Esophagus squamous epithelium (tissue), 5 donors: ENCODE results near the gene EXOC6. TPM values are rescaled to one million over a fixed set of nuclear protein-coding genes. Genes with fewer than 3 reads are reported as not detected.

ENCODE experiments used
- DNase-seq: peaks from one replicate; lab custom pipeline; 2025; lab: John Stamatoyannopoulos, UW
- H3K27ac ChIP-seq, 4 donors: fragments of 200-600 bp; sonication (generic); one replicate each; pipeline ENCODE4 v1.5.1; 2016 to 2019; ENCODE audit warnings: mild to moderate bottlenecking in 1 of 4
- H3K27me3 ChIP-seq, 4 donors: fragments of 200-600 bp; sonication (generic); 1 replicate in 3 of 4; 2 replicates in 1 of 4; pipeline versions ENCODE4 v1.5.1 to v1.6.0; 2017 to 2021; ENCODE audit warnings: antibody characterized with exemption in 1 of 4
- H3K36me3 ChIP-seq, 3 donors: fragments of 200-600 bp; sonication (generic); one replicate each; pipeline ENCODE4 v1.5.1; 2016 to 2019
- H3K4me1 ChIP-seq, 3 donors: fragments of 200-600 bp; sonication (generic); one replicate each; pipeline ENCODE4 v1.5.1; 2017 to 2019
- H3K4me3 ChIP-seq, 4 donors: fragments of 200-600 bp; sonication (generic); 1 replicate in 3 of 4; 2 replicates in 1 of 4; pipeline ENCODE4 v1.5.1; 2016 to 2019; ENCODE audit warnings: mild to moderate bottlenecking in 2 of 4, moderate library complexity in 1 of 4
- H3K9me3 ChIP-seq, 3 donors: fragments of 200-600 bp; sonication (generic); one replicate each; pipeline ENCODE4 v1.5.1; 2016 to 2019
- CTCF ChIP-seq, 6 experiments: fragments of 450-650 bp in 4 of 6; fragments of 200-600 bp in 2 of 6; sonication (generic) in 2 of 6; IDR thresholded peaks; one replicate each; pipeline ENCODE4 v1.5.1; 2016 to 2019; ENCODE audit warnings: antibody characterized with exemption in 6 of 6, mild to moderate bottlenecking in 4 of 6, moderate library complexity in 4 of 6
- POLR2A ChIP-seq, 4 donors: fragments of 450-650 bp; IDR thresholded peaks; one replicate each; pipeline ENCODE4 v1.6.1; 2017; ENCODE audit warnings: antibody characterized with exemption in 4 of 4, mild to moderate bottlenecking in 4 of 4, moderate library complexity in 3 of 4
- WGBS, 2 donors: methylation state at CpG; one replicate each; pipeline ENCODE4 v1.1.5; 2018; 5-methylcytosine and 5-hydroxymethylcytosine counted together
- intact Hi-C: fragments of 100-400 bp; cut with DNase I; formaldehyde crosslinking; loops from one replicate; pipeline ENCODE4 v1.15.0; 2022
- total RNA-seq, 4 donors: library from RNA; depleted of rRNA; stranded (reverse); fragments of >200 nt; gene quantifications; one replicate each; pipeline ENCODE4 v1.1.0, GENCODE V29; 2016
- donor health status: DM: yes; HTN: yes; CAD: no.

Gene EXOC6
- total RNA-seq, 4 donors from 2014 or later: 1.3 to 9.5 (median 5.6) TPM

GRCh38 chr10:92839191-92840085 lies 8.9 kb upstream of the EXOC6 start:
- WGBS, 2 donors: 40 to 47% methylated on average over 7 to 9 of the region's 10 CpGs
- TF ChIP-seq POLR2A (IDR thresholded peaks at IDR 0.05): no peak
- no peak for TF ChIP-seq CTCF (IDR thresholded peaks at IDR 0.05)
- H3K27ac ChIP-seq: peak overlapping the region in 3 of 4 donors; percentile 6 to 61 (median 45)
- H3K27me3 ChIP-seq: peaks cover 0 to 33% (median 0%) of the 10 kb centered on the region in 4 donors
- no peak overlapping the region for H3K4me3 ChIP-seq
- intact Hi-C loops: loop anchor here (10.0 kb wide), 1 partner anchor 145 kb away; no protein-coding TSS in a partner anchor
- no peaks in the 10 kb centered on the region for H3K36me3 ChIP-seq
- peaks cover 0 to 16% (median 5%) of the 10 kb centered on the region in 3 donors for H3K4me1 ChIP-seq
- H3K9me3 ChIP-seq: no peaks in the 10 kb centered on the region
- DNase-seq: no peak

- Histone ChIP-seq H3K27ac (no peak overlapping the region), H3K36me3 (no peaks in the 10 kb centered on the region), H3K9me3 (no peaks in the 10 kb centered on the region), H3K4me1 (peaks cover 10 to 44% (median 22%) of the 10 kb centered on the region in 3 donors), H3K4me3 (no peak overlapping the region), H3K27me3 (peaks cover 0 to 51% (median 0%) of the 10 kb centered on the region in 4 donors)
- WGBS, 2 donors: 45 to 56% methylated on average over 3 of the region's 3 CpGs
- TF ChIP-seq POLR2A (IDR thresholded peaks at IDR 0.05) (no peak), CTCF (IDR thresholded peaks at IDR 0.05) (peak in 1 of 6 experiments; percentile 27)
- no peak for DNase-seq
- intact Hi-C loops: no loop called here
These were observed 3.6 kb upstream of the EXOC6 start for GRCh38 chr10:92844746-92845145.

GRCh38 chr10:92845921-92846320 lies 2.4 kb upstream of the EXOC6 start:
- Histone ChIP-seq H3K36me3 (no peaks in the 10 kb centered on the region), H3K4me3 (no peak overlapping the region), H3K4me1 (peaks cover 11 to 49% (median 22%) of the 10 kb centered on the region in 3 donors), H3K27me3 (peaks cover 0 to 51% (median 0%) of the 10 kb centered on the region in 4 donors), H3K27ac (no peak overlapping the region), H3K9me3 (no peaks in the 10 kb centered on the region)
- intact Hi-C loops: no loop called here
- TF ChIP-seq CTCF (IDR thresholded peaks at IDR 0.05) (no peak), POLR2A (IDR thresholded peaks at IDR 0.05) (no peak)
- DNase-seq: no peak
- 67 to 87% methylated on average over 4 of the region's 4 CpGs for WGBS, 2 donors

GRCh38 chr10:92846344-92846743 lies 2.0 kb upstream of the EXOC6 start:
- no peak for DNase-seq
- intact Hi-C loops: no loop called here
- Histone ChIP-seq H3K36me3 (no peaks in the 10 kb centered on the region), H3K27me3 (peaks cover 0 to 51% (median 0%) of the 10 kb centered on the region in 4 donors), H3K4me3 (no peak overlapping the region), H3K9me3 (no peaks in the 10 kb centered on the region), H3K27ac (no peak overlapping the region), H3K4me1 (peaks cover 11 to 49% (median 22%) of the 10 kb centered on the region in 3 donors)
- TF ChIP-seq POLR2A (IDR thresholded peaks at IDR 0.05): no peak
- TF ChIP-seq CTCF (IDR thresholded peaks at IDR 0.05): no peak
- 65 to 94% methylated on average over 3 of the region's 3 CpGs for WGBS, 2 donors

- TF ChIP-seq POLR2A (IDR thresholded peaks at IDR 0.05) (no peak), CTCF (IDR thresholded peaks at IDR 0.05) (no peak)
- no peak for DNase-seq
- Histone ChIP-seq H3K4me1 (peaks cover 11 to 49% (median 22%) of the 10 kb centered on the region in 3 donors), H3K4me3 (no peak overlapping the region), H3K27ac (peak overlapping the region in 1 of 4 donors; percentile 41), H3K36me3 (no peaks in the 10 kb centered on the region), H3K27me3 (peaks cover 0 to 54% (median 0%) of the 10 kb centered on the region in 4 donors), H3K9me3 (no peaks in the 10 kb centered on the region)
- WGBS, 2 donors: 54 to 83% methylated on average over 2 of the region's 2 CpGs
- intact Hi-C loops: no loop called here
These were observed 1.5 kb upstream of the EXOC6 start for GRCh38 chr10:92846854-92847201.
